Psoas muscle (tissue), 8 donors: ENCODE data around the gene PIEZO1. TPM values are rescaled to one million over a fixed set of nuclear protein-coding genes. Genes with fewer than 3 reads are reported as not detected.
A peak's percentile ranks its signal among the peaks of the same experiment; 100 is the strongest.

Experiments
- ATAC-seq, 4 donors: fragments of 200-7000 bp; cut with Tn5 transposase; one replicate each; pipeline ENCODE4 v1.9.1; 2020; ENCODE audit warnings: moderate library complexity in 3 of 4, mild to moderate bottlenecking in 2 of 4
- DNase-seq, 2 donors: peaks; one replicate each; pipeline ENCODE4 v3.0.0-alpha.2; 2020
- H3K27ac ChIP-seq: fragments of 200-600 bp; one replicate; pipeline ENCODE4 v1.8.0; 2022
- H3K27me3 ChIP-seq, 3 donors: fragments of 200-600 bp in 1 of 3; one replicate each; pipeline versions ENCODE4 v1.6.1 to v1.8.0; 2013 to 2022; ENCODE audit warnings: low read length in 2 of 3, mild to moderate bottlenecking in 2 of 3, moderate library complexity in 1 of 3; ENCODE audit not compliant: insufficient read depth in 3 of 3
- H3K36me3 ChIP-seq, 2 donors: fragments of 200-600 bp in 1 of 2; one replicate each; pipeline versions ENCODE4 v1.6.1 to v1.8.0; 2013 to 2022; ENCODE audit warnings: low read depth in 1 of 2, mild to moderate bottlenecking in 1 of 2, moderate library complexity in 1 of 2; ENCODE audit not compliant: insufficient read depth in 1 of 2
- H3K4me1 ChIP-seq: fragments of 200-600 bp; one replicate; pipeline ENCODE4 v1.8.0; 2022
- H3K4me3 ChIP-seq: fragments of 200-600 bp; one replicate; pipeline ENCODE4 v1.8.0; 2022; ENCODE audit warnings: mild to moderate bottlenecking
- H3K9me3 ChIP-seq: fragments of 200-600 bp; one replicate; pipeline ENCODE4 v1.8.0; 2022
- CTCF ChIP-seq: fragments of 200-600 bp; IDR thresholded peaks from one replicate; pipeline ENCODE4 v1.8.0; 2022; ENCODE audit warnings: antibody characterized with exemption
- WGBS, 3 donors: extraction: QIAGEN DNeasy Blood & Tissue Kit; methylation state at CpG; one replicate each; pipeline versions ENCODE4 v1.1.6 to v1.1.7; 2013; 5-methylcytosine and 5-hydroxymethylcytosine counted together
- intact Hi-C, 2 donors: fragments of 100-400 bp; cut with DNase I; formaldehyde crosslinking; loops; one replicate each; pipeline versions ENCODE4 v1.11.0 to v1.14.2; 2022
- polyA plus RNA-seq, 3 donors: library from polyadenylated mRNA; stranded (reverse); fragments of 200-250 nt; gene quantifications; one replicate each; pipeline ENCODE4 v1.2.3, GENCODE V29; 2013
- total RNA-seq, 4 donors: library from RNA; stranded (reverse); fragmentation: NEBNext Ultra II Directional in 2 of 4; extraction: Animal tissue kit (Norgen Biotek cat#: 25700) in 2 of 4; gene quantifications; one replicate each; pipeline versions ENCODE4 v1.2.1 to v1.2.4, GENCODE V29; 2021 to 2023
- donor health status: healthy with polysubstance abuse.
- donor health status: DM: no; HTN: no; CAD: no; lungs with moderate emphysema.
- donor health status: Bipolar disorder and iron deficiency.
- donor health status: healthy.
- donor health status: DM: yes; HTN: yes; CAD: no.
- donor health status: DM: no; HTN: no; CAD: no.
- donor health status: DM: no; HTN: no; CAD: no.
- donor health status: DM: yes; HTN: yes; CAD: no.

The PIEZO1 gene
- total and polyA plus RNA-seq, 7 donors, result 7.2 to 26.8 (median 10.2) TPM

- ATAC-seq (no peak), DNase-seq (no peak)
- 52 to 85% (median 62%) methylated on average over 7 of the region's 7 CpGs for WGBS, 3 donors
- H3K27ac ChIP-seq, result no peak overlapping the region
- H3K27me3 ChIP-seq, result peaks cover 0 to 27% (median 8%) of the 10 kb centered on the region in 3 donors
- H3K9me3 ChIP-seq, result no peaks in the 10 kb centered on the region
- no peaks in the 10 kb centered on the region for H3K36me3 ChIP-seq
- intact Hi-C loops, result no loop called here
- H3K4me1 ChIP-seq, result peaks cover 8% of the 10 kb centered on the region
- TF ChIP-seq CTCF, result no peak
- no peak overlapping the region for H3K4me3 ChIP-seq
Measured at GRCh38 chr16:88778271-88778525, 6.8 kb downstream of the PIEZO1 start.

GRCh38 chr16:88777471-88778270, 7.3 kb downstream of the PIEZO1 start:
- peaks cover 8% of the 10 kb centered on the region for H3K4me1 ChIP-seq
- H3K27me3 ChIP-seq, result peaks cover 0 to 27% (median 5%) of the 10 kb centered on the region in 3 donors
- DNase-seq (peak in 1 of 2 donors; percentile 35), ATAC-seq (no peak)
- H3K9me3 ChIP-seq, result no peaks in the 10 kb centered on the region
- intact Hi-C loops, result no loop called here
- TF ChIP-seq CTCF, result no peak
- H3K4me3 ChIP-seq, result no peak overlapping the region
- 82 to 90% (median 86%) methylated on average over 33 to 34 of the region's 34 CpGs for WGBS, 3 donors
- H3K36me3 ChIP-seq, result no peaks in the 10 kb centered on the region
- H3K27ac ChIP-seq, result no peak overlapping the region

DNA sequence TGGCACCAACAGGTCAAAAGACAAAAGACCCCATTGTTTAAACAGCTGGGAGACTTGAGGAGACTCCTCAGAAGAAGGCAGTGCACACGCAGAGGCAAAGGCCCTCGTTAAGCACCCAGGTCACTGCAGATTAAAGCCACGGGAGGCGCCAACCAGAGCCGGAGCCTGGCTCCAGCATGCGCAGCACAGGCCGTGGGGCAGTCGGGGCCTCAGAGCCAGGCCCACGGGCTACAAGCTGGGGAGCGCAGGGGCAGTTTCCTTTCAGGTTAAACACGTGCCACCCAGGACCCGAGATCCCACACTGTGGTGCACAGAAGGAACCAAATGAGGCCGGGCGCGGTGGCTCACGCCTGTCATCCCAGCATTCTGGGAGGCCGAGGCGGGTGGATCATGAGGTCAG, 9.2 kb downstream of the PIEZO1 start:
- ATAC-seq (no peak), DNase-seq (peak in 1 of 2 donors; percentile 33)
- TF ChIP-seq CTCF, result no peak
- no peak overlapping the region for H3K4me3 ChIP-seq
- no peak overlapping the region for H3K27ac ChIP-seq
- H3K36me3 ChIP-seq, result no peaks in the 10 kb centered on the region
- peaks cover 14% of the 10 kb centered on the region for H3K4me1 ChIP-seq
- WGBS, 3 donors, result 89 to 92% (median 91%) methylated on average over 18 of the region's 18 CpGs
- intact Hi-C loops, result no loop called here
- H3K9me3 ChIP-seq, result no peaks in the 10 kb centered on the region
- H3K27me3 ChIP-seq, result peaks cover 0 to 22% (median 5%) of the 10 kb centered on the region in 3 donors

GRCh38 chr16:88774544-88775393, 10.3 kb downstream of the PIEZO1 start:
- ATAC-seq (no peak), DNase-seq (peak in 1 of 2 donors; percentile 42)
- no peaks in the 10 kb centered on the region for H3K9me3 ChIP-seq
- H3K36me3 ChIP-seq, result no peaks in the 10 kb centered on the region
- H3K4me3 ChIP-seq, result no peak overlapping the region
- TF ChIP-seq CTCF, result no peak
- H3K4me1 ChIP-seq, result peaks cover 15% of the 10 kb centered on the region
- intact Hi-C loops, result no loop called here
- H3K27ac ChIP-seq, result no peak overlapping the region
- peaks cover 0 to 33% (median 6%) of the 10 kb centered on the region in 3 donors for H3K27me3 ChIP-seq
- WGBS, 3 donors, result 91% methylated on average over 31 to 32 of the region's 32 CpGs
